GM12892 (cell line): ENCODE results near the gene FGFR2.
"Not testable (repeated sequence)": the region's sequence is repeated elsewhere in the genome, so short reads cannot be mapped to it uniquely, and the experiment has no call there.

Experiments used
- DNase-seq: peaks from one replicate; pipeline ENCODE4 v3.0.0; 2011; ENCODE audit not compliant: insufficient read length
- FAIRE-seq: peaks from 2 replicates; lab custom pipeline; 2011; peaks lifted over from hg19 to GRCh38; lab: Jason Lieb, UNC
- POLR2A ChIP-seq: IDR thresholded peaks from 2 replicates; pipeline ENCODE4 v1.6.1; 2011; ENCODE audit warnings: low read depth, low read length, control low read depth
- POLR2AphosphoS5 ChIP-seq: IDR thresholded peaks from 2 replicates; pipeline ENCODE4 v1.6.1; 2011; ENCODE audit warnings: low read depth, low read length, control low read depth
- TAF1 ChIP-seq: IDR thresholded peaks from 2 replicates; pipeline ENCODE4 v1.6.1; 2011; ENCODE audit warnings: low read depth, mild to moderate bottlenecking, control low read depth, low read length, borderline replicate concordance

FGFR2 gene

GRCh38 chr10:121556918-121557573, 41.2 kb downstream of the FGFR2 start:
- TF ChIP-seq POLR2A (no peak), POLR2AphosphoS5 (no peak), TAF1 (no peak)
- no peak for FAIRE-seq
- no peak for DNase-seq

- DNase-seq, result no peak
- no peak for FAIRE-seq
- no peak for TF ChIP-seq POLR2AphosphoS5
- no peak for TF ChIP-seq TAF1
- no peak for TF ChIP-seq POLR2A
Observed at GRCh38 chr10:121556455-121556854, 41.8 kb downstream of the FGFR2 start.

- not testable (repeated sequence) for FAIRE-seq, DNase-seq
Observed at GRCh38 chr10:121554916-121555315, 43.3 kb downstream of the FGFR2 start.

GRCh38 chr10:121553511-121554264, 44.6 kb downstream of the FGFR2 start:
- TF ChIP-seq POLR2AphosphoS5, result no peak
- TF ChIP-seq POLR2A, result no peak
- TF ChIP-seq TAF1, result no peak
- FAIRE-seq, result no peak
- DNase-seq, result no peak

DNA sequence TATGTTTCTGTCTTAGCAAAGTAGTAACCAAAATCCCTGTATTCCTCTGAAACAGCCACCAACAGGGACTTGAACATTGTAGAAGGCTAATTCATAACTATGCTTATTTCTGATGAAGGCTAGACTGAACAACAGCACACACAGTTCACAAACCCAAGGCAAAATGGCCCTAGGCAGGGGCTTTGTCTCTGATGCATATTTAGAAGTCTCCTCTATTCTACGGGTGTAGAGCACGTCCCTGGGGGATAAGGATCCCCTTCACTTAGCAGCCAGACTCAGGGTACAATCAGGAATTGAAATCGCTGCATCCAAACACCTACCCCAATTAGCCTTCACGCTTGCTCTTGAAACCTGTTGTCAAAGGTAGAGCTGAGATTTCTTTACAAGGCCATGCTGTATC, 45.5 kb downstream of the FGFR2 start:
- FAIRE-seq (no peak), DNase-seq (no peak)
- TF ChIP-seq POLR2AphosphoS5 (no peak), POLR2A (no peak), TAF1 (no peak)

GRCh38 chr10:121551210-121551885, 46.9 kb downstream of the FGFR2 start:
- TF ChIP-seq POLR2A (no peak), TAF1 (no peak), POLR2AphosphoS5 (no peak)
- FAIRE-seq (no peak), DNase-seq (no peak)

- TF ChIP-seq POLR2AphosphoS5 (no peak), TAF1 (no peak), POLR2A (no peak)
- FAIRE-seq (no peak), DNase-seq (no peak)
Observed at GRCh38 chr10:121544301-121544869, 53.9 kb downstream of the FGFR2 start.

DNA sequence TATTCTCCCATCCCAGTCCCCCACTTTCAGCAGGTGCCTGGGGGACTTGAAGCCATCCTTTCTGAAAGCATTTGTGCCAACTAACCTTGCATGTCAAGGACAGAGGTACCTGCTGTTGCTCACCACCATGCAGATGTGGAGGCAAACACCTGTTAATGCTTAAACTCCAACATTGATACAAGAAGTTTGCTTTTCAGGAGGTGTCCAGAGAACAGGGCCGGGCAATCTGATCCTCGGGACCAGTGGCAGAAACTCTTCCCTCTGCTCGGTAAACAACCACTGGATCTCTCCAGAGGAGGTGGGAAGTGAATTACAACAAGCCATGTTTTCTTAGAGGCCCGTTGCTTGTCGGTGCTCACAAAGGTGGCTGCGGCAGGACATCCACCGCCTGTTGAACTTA, 54.7 kb downstream of the FGFR2 start:
- TF ChIP-seq POLR2AphosphoS5, result no peak
- TF ChIP-seq POLR2A, result no peak
- no peak for TF ChIP-seq TAF1
- FAIRE-seq (no peak), DNase-seq (no peak)

DNA sequence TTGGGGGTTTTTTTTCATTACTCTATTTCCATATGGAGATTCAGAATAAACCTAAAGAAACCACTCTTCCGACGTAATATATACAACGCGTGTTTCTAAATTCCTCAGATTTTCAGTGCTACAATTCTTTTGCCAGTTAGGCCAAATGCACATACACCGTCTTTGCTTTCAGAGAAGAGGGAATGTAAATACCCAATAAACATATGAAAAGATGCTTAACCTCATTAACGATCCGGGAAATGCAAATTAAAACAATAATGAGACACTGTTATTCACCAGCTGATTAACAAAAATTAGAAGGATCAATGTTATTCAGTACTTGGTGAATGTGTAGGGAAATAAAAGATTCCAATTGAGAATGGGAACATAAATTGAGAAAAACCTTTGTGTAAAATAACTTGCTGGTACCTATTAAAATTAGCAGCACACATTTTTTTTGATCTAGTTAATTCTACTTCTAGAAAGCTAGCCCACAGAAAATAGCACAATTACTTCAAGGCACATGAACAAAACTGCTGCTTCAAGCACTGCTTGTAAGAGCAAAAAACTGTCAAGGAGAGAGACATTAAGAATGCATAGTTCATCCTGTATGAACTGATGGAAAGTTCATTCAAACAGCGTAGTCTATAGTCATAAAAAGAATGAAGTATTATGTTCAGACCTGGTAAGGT, 56.7 kb downstream of the FGFR2 start:
- TF ChIP-seq POLR2A, result no peak
- TF ChIP-seq TAF1, result no peak
- no peak for TF ChIP-seq POLR2AphosphoS5
- DNase-seq, result no peak
- no peak for FAIRE-seq

- FAIRE-seq (no peak), DNase-seq (no peak)
Observed at GRCh38 chr10:121540732-121541395, 57.4 kb downstream of the FGFR2 start.

GRCh38 chr10:121539786-121540185, 58.5 kb downstream of the FGFR2 start:
- FAIRE-seq (no peak), DNase-seq (no peak)
- TF ChIP-seq POLR2AphosphoS5 (no peak), POLR2A (no peak), TAF1 (no peak)

More at GRCh38 chr10:121540732-121541395, 57.4 kb downstream of the FGFR2 start:
- TF ChIP-seq POLR2A (no peak), TAF1 (no peak), POLR2AphosphoS5 (no peak)
